Hippocampal formation (tissue), 2 donors: ENCODE results near the gene EEF1A2.

Experiments
- DNase-seq, 2 donors: peaks; one replicate each; lab custom pipeline; 2025; lab: John Stamatoyannopoulos, UW

The EEF1A2 gene

DNA sequence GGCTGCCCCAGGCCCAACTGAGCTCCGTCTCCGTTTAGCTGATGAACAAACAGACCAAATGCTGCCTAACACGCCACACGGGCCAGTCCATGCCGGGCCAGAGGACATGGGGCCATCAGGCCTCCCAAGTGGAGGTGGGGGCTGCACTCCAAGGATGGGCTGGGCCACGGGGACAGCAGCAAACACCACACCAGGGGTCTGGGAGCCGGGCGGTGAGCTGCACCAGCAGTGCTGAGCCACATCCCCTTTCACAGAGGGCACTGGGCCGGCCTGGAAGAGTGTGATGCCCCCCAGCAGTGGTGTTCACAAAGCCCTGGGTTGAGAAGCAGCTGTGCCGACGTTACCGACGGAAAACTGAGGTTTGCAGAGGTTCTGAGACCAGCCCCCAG lies 29.2 kb downstream of the EEF1A2 start:
- DNase-seq, result no peak

DNA sequence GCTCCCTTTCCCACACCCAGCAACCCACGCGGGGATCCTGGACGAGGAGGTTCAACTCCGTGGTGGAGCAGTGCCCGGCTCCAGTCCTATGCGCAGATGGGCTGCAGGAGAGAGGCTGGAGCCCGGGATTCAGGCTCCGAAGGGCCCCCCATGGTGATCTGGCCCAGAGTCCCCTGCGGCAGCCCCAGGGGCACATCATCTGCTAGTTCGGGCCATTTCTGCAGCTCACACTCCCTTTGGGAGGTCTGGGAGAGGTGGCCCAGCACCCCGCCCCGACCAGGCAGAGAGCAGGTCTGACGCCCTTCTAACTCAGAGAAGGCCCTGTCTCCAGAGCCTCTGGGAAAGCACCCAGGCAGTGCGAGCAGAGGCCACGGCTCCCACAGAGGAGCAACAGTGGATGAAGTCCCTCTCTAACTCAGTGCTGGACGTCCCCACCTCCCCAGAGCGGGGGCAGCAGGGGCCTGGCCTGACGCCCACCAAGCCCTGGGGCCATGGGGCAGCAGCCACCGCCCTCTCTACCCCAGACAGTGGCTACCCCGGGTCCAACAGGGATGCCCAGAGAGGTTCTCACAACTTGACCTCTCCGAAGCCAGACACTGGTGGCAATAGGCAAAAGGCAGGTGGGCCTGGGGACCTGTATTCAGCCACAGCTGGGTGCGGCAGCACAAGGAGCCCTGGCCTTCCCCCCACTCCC lies 29.7 kb downstream of the EEF1A2 start:
- DNase-seq, result no peak

DNA sequence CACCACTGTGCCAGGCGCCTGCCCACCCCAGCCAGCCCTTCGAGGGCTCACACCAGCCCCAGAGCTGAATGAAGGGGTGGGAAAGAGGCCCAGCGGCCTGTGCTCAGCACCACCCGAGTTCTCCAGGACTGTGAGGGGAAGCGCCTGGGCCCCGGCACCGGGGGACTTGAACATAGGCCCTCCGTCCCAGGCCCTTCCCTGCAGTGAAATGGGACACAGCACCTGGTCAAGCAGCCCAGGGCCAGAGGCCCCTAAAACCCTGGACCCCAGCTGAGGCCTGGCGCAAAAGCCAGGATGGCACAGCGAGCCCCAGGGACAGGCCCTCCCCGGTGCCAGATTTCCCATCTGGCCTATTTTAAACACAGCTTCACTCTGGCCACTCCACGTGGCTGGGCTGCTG lies 30.5 kb downstream of the EEF1A2 start:
- no peak for DNase-seq

DNA sequence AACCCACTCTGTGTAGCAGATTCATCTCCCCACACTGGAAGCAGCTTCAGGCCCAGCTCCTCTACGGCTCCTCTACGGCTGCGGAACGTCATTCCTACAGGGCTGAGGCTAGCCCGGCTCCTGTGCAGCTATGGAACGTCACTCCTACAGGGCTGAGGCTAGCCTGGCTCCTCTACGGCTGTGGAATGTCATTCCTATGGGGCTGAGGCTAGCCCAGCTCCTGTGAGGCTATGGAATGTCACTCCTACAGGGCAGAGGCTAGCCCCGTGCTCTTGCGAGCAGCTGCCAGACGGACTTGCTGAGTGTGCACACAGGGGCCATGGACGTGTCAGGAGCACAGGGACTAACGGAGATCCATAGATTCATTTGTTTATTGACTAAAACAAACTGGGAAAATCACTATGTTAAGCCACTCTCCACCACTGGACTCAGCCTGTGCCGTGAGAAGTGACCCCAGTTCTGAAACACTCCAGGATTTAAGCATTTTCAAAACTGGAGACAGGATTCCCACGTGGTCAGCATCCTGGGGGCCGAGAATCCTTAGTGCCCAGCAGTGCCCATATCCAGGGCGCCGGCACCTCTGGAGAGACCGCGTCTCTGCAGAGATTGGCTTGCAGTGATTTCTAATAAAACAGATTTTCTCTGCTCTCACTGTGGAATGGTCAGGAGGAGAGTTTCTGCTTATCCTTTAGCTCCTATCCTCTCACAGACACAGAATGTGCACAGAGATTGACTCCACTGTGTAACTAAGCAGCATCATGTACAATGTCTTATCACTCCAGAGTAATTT lies 31.4 kb downstream of the EEF1A2 start:
- no peak for DNase-seq

DNA sequence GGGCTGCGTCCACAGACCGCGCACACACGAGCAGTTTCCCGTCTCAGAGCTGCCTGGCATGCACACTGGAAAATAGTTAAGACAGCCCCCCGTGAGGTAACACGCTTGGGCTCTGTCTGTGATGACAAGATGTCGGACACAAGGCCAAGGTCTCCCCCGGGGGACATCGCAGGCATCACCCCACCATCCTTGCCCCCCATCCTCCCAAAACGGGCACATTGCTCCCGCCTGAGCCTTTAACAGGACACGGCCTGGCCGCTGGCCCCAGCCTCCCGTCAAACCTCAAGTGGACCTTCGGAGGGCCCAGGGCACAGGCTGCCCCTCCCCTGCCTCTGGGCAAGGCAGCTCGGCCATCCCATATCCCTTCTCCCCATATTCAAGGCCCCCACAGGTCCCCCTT lies 32.0 kb downstream of the EEF1A2 start:
- DNase-seq, result no peak

DNA sequence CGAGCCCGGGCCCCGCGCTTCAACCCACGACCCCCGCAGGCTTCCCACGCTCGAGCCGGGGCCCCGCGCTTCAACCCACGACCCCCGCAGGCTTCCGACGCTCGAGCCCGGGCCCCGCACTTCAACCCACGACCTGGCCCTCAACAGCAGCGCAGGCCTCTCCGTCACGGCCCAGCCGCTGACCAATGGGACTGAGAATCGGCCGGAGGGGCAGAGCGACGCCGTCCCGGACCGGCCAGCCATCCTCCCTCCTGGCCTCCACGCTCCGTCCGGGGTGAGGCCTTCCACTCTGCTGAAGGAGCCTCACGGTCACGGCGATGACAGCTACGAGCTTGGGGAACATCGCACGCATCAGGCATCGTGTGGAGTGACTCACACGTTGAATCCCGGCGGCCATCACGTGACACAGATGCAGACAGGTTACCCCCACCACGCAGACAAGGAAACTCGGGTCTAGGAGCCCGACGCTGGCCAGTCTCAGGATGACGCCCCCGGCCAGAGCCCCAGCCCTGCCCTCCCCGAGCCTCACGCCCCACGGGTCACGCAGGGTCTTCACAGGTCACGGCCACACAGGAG lies 32.5 kb downstream of the EEF1A2 start:
- no peak for DNase-seq

DNA sequence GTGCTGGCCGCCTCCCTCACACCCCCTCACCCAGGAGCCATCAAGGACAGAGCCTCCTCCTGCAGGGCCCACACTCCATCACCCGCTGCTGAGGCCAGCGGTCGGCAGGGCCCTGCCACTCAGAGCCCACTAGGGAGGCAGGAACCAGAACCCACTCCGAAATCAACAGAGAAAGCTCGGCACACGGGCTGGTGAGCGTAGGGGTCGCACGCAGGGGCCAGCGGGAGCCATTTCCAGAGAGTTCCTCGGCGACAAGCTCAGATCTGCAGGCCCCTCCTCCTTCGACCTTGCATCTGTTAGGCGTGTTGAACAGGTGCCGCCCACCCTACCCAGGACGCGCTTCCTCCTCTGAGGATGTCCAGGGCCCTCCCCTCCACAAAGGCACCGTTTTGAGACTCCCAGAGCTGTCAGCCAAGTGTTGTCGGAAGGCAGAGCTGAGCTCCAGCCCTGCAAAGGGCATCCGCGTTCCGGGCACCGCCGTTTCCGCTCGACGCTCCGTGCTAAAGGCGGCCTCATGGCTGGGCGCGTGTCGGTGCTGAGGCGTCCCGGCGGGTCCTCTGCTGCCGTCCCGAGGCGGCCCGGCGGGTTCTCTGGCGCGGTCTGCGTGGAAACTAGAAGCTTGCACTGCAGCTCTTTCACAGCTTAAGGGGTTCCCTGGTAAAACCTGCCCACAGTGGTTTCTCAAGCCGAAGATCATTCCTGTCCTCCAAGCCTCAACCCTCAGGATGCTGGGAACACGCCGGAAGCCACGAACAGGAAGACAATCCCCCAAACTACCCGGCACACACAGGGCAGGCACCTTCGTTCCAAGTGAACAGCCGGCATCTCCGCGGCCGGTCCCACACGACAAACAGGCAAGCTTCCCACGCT lies 33.3 kb downstream of the EEF1A2 start:
- no peak for DNase-seq

DNA sequence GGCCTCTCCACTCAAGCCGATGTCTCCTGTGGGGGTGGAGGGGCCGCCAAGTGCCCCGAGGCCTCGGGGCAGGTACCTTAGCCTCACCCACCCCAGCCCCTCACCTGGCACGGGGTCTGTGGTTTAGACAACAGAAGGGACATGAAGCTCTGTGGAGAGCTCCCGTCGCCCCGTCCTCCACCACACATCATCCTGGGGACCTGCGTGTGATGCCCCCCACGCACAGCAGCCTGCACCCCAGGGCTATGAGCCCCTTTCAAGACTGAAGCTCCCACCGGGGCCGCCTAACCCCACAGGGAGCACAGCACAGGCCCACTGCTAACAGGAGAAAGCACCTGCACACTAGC lies 34.6 kb downstream of the EEF1A2 start:
- no peak for DNase-seq

DNA sequence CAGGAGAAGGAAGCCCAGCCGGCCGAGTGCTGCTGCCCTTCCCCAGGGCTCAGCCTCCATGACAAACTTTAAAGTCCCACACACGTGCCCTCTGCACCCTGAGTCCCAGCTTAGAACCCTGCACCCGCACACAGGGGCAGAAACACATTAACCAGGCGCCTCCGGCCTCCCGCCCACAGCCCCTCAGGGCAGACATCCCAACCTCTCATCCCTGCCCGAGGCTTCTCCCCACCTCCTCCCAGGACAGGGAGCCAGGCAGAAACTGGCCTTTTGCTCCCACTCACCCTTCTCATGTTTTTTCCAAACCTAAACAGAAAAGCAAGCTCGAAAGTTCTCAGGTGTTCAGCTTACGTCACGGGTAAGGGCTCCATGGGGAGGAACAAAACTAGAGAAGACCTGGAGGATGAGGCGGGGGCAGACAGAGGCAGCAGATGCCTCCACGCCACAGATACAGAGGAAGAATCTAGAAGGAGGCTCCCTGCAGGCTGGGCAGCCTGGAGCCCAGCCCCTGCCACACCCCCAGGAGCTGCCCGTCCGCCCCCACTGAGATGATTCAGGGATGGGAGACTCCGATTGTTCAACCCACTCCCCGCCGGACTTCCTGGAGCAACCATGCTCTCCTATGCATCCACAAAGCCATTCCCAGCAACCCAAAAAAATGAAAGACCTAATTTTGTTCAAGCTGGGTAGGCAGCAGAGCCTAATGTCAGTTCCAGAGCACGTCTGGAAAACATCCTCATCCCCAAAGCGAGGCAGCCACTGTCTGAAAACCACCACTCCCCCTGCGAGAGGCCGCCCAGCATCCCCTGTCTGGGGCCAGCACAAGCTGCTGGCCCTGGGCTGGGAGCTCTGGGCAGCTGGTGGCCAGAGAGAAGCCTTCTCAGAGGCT lies 35.2 kb downstream of the EEF1A2 start:
- no peak for DNase-seq

DNA sequence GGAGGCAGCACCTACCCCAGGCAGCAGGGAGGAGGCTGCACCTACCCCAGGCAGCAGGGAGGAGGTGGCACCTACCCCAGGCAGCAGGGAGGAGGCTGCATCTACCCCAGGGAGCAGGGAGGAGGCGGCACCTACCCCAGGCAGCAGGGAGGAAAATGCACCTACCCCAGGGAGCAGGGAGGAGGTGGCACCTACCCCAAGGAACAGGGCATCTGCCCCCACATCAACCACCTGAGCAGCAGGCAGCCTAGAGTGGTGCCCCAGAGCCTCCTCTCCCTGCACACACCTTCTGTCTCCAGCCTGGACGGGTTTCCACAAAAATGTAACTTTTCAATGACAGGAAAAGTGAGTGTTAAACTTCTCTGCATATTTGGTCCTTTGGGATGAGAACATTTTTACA lies 36.6 kb downstream of the EEF1A2 start:
- no peak for DNase-seq

DNA sequence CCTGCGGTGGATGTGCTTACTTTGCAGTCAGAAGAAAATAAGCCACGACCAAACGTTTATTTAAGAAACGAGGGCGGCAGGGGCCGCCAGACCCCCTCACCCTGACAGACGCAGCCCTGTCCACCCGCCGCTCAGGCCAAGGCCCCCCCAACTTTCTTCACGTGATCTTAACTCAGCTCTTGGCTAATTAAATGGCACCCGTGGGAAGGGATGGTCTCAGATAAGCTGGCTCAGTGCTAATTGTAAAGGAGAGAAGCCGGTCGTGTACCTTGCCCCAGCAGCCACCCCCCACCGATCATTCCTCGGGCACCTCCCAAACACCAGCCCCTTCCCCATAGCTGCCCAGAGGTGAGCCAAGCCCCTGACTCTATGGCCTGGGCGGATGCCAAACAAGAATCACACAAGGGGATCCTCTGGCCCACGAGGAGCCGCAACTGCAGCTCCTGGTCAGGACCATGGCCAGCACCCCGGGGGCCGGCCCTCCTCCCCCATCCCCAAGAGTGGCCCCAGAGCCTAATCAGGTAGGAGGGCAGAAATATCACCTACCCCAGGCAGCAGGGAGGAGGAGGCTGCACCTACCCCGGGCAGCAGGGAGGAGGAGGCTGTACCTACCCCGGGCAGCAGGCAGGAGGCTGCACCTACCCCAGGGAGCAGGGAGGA lies 37.6 kb downstream of the EEF1A2 start:
- no peak for DNase-seq

DNA sequence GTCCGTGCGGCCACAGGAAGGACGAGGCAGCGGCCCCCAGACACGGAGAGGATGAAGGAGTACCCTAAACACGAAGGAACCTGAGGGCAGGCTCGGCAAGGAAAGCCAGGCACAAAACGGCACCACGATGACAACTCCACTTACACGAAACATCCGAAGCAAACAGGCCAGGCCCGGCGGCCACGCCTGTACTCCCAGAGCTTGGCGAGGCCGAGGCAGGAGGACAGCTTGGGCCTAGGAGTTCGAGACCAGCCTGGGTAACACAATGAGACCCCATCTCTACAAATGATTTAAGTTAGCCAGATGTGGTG lies 39.9 kb downstream of the EEF1A2 start:
- no peak for DNase-seq

DNA sequence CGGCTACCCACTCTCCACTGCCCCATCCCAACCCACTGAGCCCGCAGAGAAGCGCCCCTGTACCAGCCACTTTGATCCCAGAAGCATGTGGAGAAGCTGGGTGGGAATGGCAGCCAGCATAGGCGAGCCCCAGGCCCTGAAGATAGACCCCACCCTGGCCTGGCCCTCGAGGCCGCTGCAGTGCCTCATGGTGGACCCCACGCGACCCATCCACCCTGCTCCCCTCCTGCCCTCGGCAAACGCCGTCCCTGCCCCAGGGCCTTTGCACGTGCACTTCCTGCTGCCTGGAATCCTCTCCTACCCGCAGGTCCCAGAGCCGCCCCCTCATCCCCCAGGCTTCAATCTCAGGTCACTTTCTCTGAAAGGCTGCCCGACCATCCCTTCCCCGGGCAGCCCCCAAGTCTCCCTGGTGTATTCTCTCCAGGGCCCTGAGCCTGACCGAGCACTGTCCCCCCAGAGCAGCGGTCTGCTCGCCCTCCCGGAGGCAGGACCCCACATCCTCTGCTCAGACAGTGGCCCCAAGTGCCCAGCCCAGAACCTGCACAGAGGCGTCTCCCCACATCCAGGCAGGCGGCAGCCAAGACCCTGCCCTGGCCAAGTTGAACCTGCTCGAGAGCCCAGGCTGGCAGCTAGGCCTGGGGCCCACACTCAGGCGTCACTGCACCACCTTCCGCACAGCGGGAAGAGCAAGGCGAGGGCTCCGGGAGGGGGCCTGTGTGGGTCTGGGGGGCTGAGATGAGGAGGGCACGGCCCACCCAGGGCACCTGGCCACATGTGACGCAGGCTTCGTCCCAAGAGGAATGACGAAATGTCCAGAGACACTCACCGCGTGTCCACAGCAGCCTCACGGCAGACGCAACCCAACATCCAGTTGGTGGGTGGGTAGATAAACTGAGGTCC lies 40.5 kb downstream of the EEF1A2 start:
- no peak for DNase-seq

DNA sequence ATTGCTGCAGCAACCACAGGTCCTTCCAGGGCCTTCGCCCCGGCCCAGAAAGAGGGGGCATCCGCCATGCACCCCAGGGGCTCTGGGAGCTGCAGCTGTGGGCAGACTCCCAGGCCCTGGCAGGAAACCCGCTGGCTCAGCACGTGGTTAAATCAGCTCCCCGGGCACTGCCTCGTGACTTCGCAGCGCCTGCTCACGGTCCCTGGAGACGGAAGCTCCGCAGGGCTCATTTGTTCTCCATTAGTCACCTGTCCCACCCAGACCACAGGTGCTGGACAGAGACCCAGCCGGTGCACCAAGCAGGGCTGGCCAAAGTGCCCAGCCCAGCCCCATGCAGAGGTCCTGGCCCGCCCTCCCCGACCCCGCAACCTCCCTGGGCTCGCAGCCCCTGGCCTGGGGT lies 41.1 kb downstream of the EEF1A2 start:
- DNase-seq, result no peak

DNA sequence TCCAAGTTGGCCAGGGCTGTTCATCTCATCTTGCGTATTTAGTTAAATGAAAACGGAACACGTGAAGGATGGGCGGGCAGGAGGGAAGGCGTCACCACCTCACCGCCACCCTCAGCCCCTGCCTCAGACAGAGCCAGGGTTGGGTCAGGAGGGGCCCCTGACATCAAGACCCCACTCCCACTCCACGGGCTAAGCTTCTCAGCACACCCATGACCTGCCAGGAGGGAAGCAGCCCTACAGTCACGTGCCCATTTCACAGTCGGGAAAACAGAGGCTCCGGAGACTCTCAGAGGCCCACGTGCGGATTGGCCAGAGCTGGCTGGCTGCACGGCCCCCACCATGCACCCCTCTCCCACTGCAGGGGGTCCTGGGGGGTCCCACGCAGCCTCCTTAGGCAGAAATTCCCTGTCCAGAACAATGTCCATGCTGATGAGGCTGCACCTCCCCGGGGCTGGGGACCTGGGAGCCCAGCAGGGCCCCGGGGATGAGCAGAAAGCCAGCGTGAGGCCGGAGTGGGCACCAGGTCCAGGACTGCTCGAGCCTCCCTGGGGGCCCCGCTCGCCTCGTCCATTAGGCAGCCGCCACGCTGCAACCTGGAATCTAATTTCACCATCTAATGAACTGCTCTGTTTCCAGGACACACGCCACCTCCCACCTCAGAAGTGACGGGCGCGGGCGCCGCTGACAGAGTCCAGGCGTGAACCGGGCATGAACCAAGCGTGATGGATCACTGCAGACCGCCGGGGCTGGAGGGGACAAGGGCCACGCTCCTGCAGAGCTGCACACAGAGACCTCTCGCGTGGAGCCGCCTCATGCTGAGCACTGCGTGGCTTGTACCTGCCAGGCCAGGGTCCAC lies 42.2 kb downstream of the EEF1A2 start:
- no peak for DNase-seq

DNA sequence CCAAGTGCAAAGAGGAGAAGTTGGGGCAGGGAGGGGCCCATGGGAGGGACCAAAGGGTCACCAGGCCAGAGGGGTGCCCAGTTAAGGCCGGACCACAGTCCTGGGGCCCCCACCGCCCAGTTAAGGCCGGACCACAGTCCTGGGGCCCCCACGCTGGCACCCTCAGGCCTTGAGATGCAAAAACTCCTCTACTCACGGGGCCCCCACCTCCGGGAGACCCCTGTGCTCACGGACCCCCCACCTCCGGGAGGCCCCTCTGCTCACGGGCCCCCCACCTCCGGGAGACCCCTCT lies 43.4 kb downstream of the EEF1A2 start:
- no peak for DNase-seq

DNA sequence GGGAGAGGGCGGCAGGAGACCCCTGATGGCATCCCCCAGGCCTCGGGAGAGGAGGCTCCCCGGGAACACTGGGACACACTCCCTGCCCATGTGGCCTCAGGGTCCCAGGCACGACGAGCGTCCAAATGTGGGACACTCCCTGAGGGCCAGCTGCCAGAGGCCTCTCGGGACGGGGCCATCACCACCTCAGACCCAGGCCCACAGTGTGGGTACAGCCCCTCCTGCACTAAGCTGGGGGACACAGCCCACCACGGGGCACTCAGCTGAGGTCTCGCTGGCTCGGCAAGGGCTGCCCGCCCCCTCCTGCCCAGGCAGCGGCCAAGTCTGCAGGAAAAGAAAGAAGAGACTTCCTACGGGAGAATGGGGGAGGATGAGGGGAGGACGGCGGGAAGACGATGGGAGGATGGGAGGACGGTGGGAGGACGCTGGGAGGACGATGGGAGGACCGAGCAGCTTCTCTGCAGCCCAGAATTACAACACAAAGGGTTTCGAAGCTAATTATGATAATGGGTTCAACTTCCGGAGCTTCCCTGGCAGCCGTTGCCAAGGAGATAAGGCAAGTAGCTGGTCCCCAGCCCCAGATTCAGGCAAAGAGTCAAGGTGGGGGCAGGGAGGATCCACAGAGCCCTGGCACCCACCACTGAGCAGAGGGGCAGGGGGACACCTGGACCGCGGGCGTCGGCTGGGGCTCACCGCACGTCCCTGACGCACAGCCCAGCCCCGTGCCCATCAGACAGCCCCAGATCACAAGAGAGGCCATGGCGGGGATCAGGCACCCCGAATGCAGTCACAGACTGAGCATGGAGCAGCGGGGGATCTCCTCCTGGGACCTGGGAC lies 43.9 kb downstream of the EEF1A2 start:
- no peak for DNase-seq

DNA sequence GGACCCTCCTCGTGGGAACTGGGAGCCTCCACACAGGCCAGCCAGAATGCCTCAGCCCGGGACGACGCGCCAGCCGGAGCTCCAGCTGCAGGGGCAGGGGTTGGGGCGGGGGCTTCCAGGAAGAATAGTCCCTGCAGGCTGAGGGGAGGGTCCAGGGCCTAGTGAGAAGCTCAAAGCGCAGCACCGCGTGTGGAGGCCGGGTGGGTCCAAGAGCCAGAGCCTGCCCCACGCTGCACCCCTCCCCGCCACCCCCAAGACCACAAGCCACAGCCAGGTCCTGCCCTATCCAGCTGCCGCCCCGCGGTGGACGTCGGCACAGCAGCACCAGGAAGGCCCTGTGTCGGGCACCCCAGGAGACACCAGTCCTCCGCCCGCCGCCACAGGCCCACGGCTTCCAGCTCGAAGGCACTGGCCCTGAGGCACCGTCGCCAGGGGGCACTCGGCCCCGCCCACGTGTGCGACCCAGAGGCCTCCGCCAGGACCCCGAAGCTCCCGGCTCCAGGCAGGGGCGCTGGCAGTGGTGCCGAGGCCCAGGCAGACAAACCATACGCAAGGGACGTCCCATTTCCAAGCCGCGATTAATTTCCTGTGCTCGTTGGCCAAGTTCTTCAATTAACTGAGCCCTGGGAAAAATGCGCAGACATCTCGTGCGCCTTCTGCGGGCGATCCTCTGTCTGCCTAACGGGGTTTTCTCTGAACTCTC lies 45.9 kb downstream of the EEF1A2 start:
- DNase-seq, result no peak
